AG08396 (cell line): ENCODE results near the gene RNF220.
"Not testable (repeated sequence)": the region's sequence is repeated elsewhere in the genome, so short reads cannot be mapped to it uniquely, and the experiment has no call there.

Experiments used
- DNase-seq: peaks from one replicate; pipeline ENCODE4 v3.0.0; 2012; ENCODE audit warnings: low spot score, mixed read lengths

Gene RNF220

GRCh38 chr1:44549510-44549909 is 144.5 kb downstream of the RNF220 start:
- DNase-seq = no peak

- no peak for DNase-seq
These were observed 148.2 kb downstream of the RNF220 start for GRCh38 chr1:44553127-44553758.

GRCh38 chr1:44553771-44554170 is 148.7 kb downstream of the RNF220 start:
- peak; percentile 74 for DNase-seq

GRCh38 chr1:44554706-44555105 is 149.7 kb downstream of the RNF220 start:
- no peak for DNase-seq

GRCh38 chr1:44557778-44558177 is 152.7 kb downstream of the RNF220 start:
- no peak for DNase-seq

GRCh38 chr1:44558883-44559282 is 153.8 kb downstream of the RNF220 start:
- no peak for DNase-seq

- no peak for DNase-seq
These were observed 154.3 kb downstream of the RNF220 start for GRCh38 chr1:44559330-44559729.

GRCh38 chr1:44559913-44560312 is 154.9 kb downstream of the RNF220 start:
- no peak for DNase-seq

- not testable (repeated sequence) for DNase-seq
These were observed 155.6 kb downstream of the RNF220 start for GRCh38 chr1:44560696-44561095.

- DNase-seq = no peak
These were observed 160.2 kb downstream of the RNF220 start for GRCh38 chr1:44565259-44565750.

- no peak for DNase-seq
These were observed 160.8 kb downstream of the RNF220 start for GRCh38 chr1:44565833-44566232.

- DNase-seq = no peak
These were observed 161.4 kb downstream of the RNF220 start for GRCh38 chr1:44566281-44567046.

GRCh38 chr1:44568128-44568900 is 163.3 kb downstream of the RNF220 start:
- no peak for DNase-seq

GRCh38 chr1:44569491-44569890 is 164.4 kb downstream of the RNF220 start:
- no peak for DNase-seq

- no peak for DNase-seq
These were observed 166.9 kb downstream of the RNF220 start for GRCh38 chr1:44571712-44572571.

GRCh38 chr1:44572572-44572879 is 167.5 kb downstream of the RNF220 start:
- no peak for DNase-seq

GRCh38 chr1:44575396-44575795 is 170.3 kb downstream of the RNF220 start:
- DNase-seq = no peak

- no peak for DNase-seq
These were observed 171.5 kb downstream of the RNF220 start for GRCh38 chr1:44576456-44577150.

- DNase-seq = no peak
These were observed 176.2 kb downstream of the RNF220 start for GRCh38 chr1:44581205-44581604.

GRCh38 chr1:44584167-44584566 is 179.1 kb downstream of the RNF220 start:
- no peak for DNase-seq

- no peak for DNase-seq
These were observed 180.4 kb downstream of the RNF220 start for GRCh38 chr1:44585315-44585920.
